ENCODE data around the gene COL5A2. TPM values are rescaled to one million over a fixed set of nuclear protein-coding genes. Genes with fewer than 3 reads are reported as not detected.

Gene COL5A2
- total and polyA plus RNA-seq, 2 donors (not counting 3 experiments of a cell fraction or from before 2014, with no cell fraction given): 47.4 to 123 TPM

Small RNAs within 50 kb of the gene (microRNA-seq; reads per million reads assigned to microRNA genes)
- gene MIR3129 (ENCODE audit: borderline number of aligned reads, borderline replicate concordance): not detected
- not detected for gene MIR3606 (ENCODE audit: borderline number of aligned reads, borderline replicate concordance)

Small RNAs within 50 kb of the gene (small RNA-seq; reads per million reads assigned to genes)
- gene MIR3129 (ENCODE audit: insufficient read depth, insufficient read length, low read depth, low replicate concordance): not detected

Other genes starting within 250 kb of the COL5A2 start
- gene COL3A1, start 205.4 kb downstream of the COL5A2 start, total RNA-seq: 1.3 and 8.7 TPM in 2 replicates
- gene COL3A1, start 205.4 kb downstream of the COL5A2 start, polyA plus RNA-seq: 2.1 and 2.3 TPM in 2 replicates

Data from endothelial cell of umbilical vein (primary cell).